Measurements from ENCODE around the gene KRTAP4-16. TPM values are rescaled to one million over a fixed set of nuclear protein-coding genes. Genes with fewer than 3 reads are reported as not detected.
"Not testable (repeated sequence)": the region's sequence is repeated elsewhere in the genome, so short reads cannot be mapped to it uniquely, and the experiment has no call there.

KRTAP4-16 gene
- total and polyA plus RNA-seq, 8 donors, result not detected

GRCh38 chr17:41140360-41141131 lies 38.5 kb upstream of the KRTAP4-16 start, which contains the start of gene KRTAP4-6:
Gene KRTAP4-6, minus strand, starts transcription at chr17:41140544. Its CDS starts 57 bp downstream, at chr17:41140487.
- Histone ChIP-seq H3K9me3 (peaks cover 0 to 41% (median 31%) of the 10 kb centered on the region in 4 donors), H3K36me3 (no peaks in the 10 kb centered on the region), H3K4me1 (no peaks in the 10 kb centered on the region), H3K4me3 (no peak within 1 kb of the TSS), H3K27me3 (no peaks in the 10 kb centered on the region), H3K27ac (no peak within 1 kb of the TSS)
- TF ChIP-seq EP300 (IDR thresholded peaks at IDR 0.05) (no peak), POLR2A (IDR thresholded peaks at IDR 0.05) (no peak), CTCF (IDR thresholded peaks at IDR 0.05) (no peak), POLR2AphosphoS5 (IDR thresholded peaks at IDR 0.05) (no peak)
- WGBS, 5 donors, result 70 to 87% (median 81%) methylated on average over 4 to 6 of the region's 6 CpGs
- intact Hi-C loops (cut with DNase I; ENCODE audit: low total_unique reads), result no loop called here
- no peak for DNase-seq

- DNase-seq, result not testable (repeated sequence)
These were observed 37.9 kb upstream of the KRTAP4-16 start for GRCh38 chr17:41139865-41140264.

GRCh38 chr17:41133880-41134735 lies 32.1 kb upstream of the KRTAP4-16 start:
- no peak overlapping the region for H3K4me3 ChIP-seq
- TF ChIP-seq CTCF (IDR thresholded peaks at IDR 0.05) (no peak), POLR2A (IDR thresholded peaks at IDR 0.05) (no peak), EP300 (IDR thresholded peaks at IDR 0.05) (no peak), POLR2AphosphoS5 (IDR thresholded peaks at IDR 0.05) (no peak)
- no peak overlapping the region for H3K27ac ChIP-seq
- peaks cover 0 to 5% (median 0%) of the 10 kb centered on the region in 4 donors for H3K9me3 ChIP-seq
- no peaks in the 10 kb centered on the region for H3K36me3 ChIP-seq
- WGBS, 5 donors, result 59 to 76% (median 65%) methylated on average over 2 of the region's 2 CpGs
- intact Hi-C loops (cut with DNase I; ENCODE audit: low total_unique reads), result no loop called here
- H3K27me3 ChIP-seq, result no peaks in the 10 kb centered on the region
- H3K4me1 ChIP-seq, result no peaks in the 10 kb centered on the region
- DNase-seq, result no peak

More at GRCh38 chr17:41139865-41140264, 37.9 kb upstream of the KRTAP4-16 start:
- intact Hi-C loops (cut with DNase I; ENCODE audit: low total_unique reads); H3K4me3 ChIP-seq; H3K27me3 ChIP-seq; H3K27ac ChIP-seq; H3K4me1 ChIP-seq; H3K36me3 ChIP-seq: not testable (repeated sequence)
- WGBS, 5 donors, result 83 to 89% (median 86%) methylated on average over 12 of the region's 12 CpGs
- peaks cover 0 to 41% (median 31%) of the 10 kb centered on the region in 4 donors for H3K9me3 ChIP-seq

DNA sequence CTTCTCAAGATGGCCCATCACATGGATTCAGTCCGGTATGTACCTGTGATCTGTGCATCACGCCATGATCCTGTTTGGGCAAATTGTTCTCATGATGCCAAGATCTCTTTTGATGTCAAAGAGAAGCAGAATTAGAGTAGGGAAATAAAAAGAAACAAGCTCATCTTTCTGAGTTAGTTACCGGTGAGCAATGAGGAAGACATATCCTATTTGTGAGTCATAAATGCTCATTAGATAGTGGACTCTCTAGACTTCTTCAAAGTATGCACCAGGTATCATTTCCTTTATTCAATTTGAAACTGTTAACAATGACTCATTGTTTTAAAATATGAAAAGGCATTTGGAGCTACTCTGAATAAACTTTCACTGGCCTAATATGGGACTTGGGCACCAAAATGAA lies 30.0 kb upstream of the KRTAP4-16 start:
- Histone ChIP-seq H3K4me1 (no peaks in the 10 kb centered on the region), H3K4me3 (no peak overlapping the region), H3K9me3 (no peaks in the 10 kb centered on the region), H3K27ac (no peak overlapping the region), H3K36me3 (no peaks in the 10 kb centered on the region), H3K27me3 (no peaks in the 10 kb centered on the region)
- no peak for DNase-seq
- no peak for TF ChIP-seq POLR2AphosphoS5 (IDR thresholded peaks at IDR 0.05)
- TF ChIP-seq CTCF (IDR thresholded peaks at IDR 0.05), result no peak
- TF ChIP-seq EP300 (IDR thresholded peaks at IDR 0.05), result no peak
- TF ChIP-seq POLR2A (IDR thresholded peaks at IDR 0.05), result no peak
- intact Hi-C loops (cut with DNase I; ENCODE audit: low total_unique reads), result no loop called here
- WGBS, 5 donors, result 79 to 87% (median 81%) methylated on average over 3 of the region's 3 CpGs

Data from stomach (tissue), 9 donors.